Transverse colon (tissue), 4 donors: Measurements from ENCODE around the gene RASSF3. TPM values are rescaled to one million over a fixed set of nuclear protein-coding genes. Genes with fewer than 3 reads are reported as not detected.
"Not testable (repeated sequence)": the region's sequence is repeated elsewhere in the genome, so short reads cannot be mapped to it uniquely, and the experiment has no call there.

Experiments used
- DNase-seq: peaks from one replicate; pipeline ENCODE4 v3.0.0-alpha.2; 2019
- H3K27ac ChIP-seq, 4 donors: fragments of 200-600 bp; sonication (generic); 2 replicates each; pipeline ENCODE4 v1.5.1; 2016 to 2018; ENCODE audit warnings: inconsistent platforms in 4 of 4
- H3K27me3 ChIP-seq: fragments of 200-600 bp; sonication (generic); 2 replicates; pipeline ENCODE4 v1.5.1; 2017; ENCODE audit warnings: inconsistent platforms
- H3K36me3 ChIP-seq, 4 donors: fragments of 200-600 bp; sonication (generic); 2 replicates each; pipeline ENCODE4 v1.5.1; 2017 to 2019; ENCODE audit warnings: inconsistent platforms in 4 of 4
- H3K4me1 ChIP-seq, 4 donors: fragments of 200-600 bp; sonication (generic); 2 replicates each; pipeline ENCODE4 v1.5.1; 2017 to 2020; ENCODE audit warnings: inconsistent platforms in 4 of 4
- H3K4me3 ChIP-seq, 4 donors: fragments of 200-600 bp; sonication (generic); 1 replicate in 1 of 4; 2 replicates in 3 of 4; pipeline versions ENCODE4 v1.5.1 to v1.6.1; 2017 to 2019; ENCODE audit warnings: inconsistent platforms in 4 of 4
- H3K9me3 ChIP-seq, 2 donors: fragments of 200-600 bp; sonication (generic); 2 replicates each; pipeline ENCODE4 v1.5.1; 2017 to 2019; ENCODE audit warnings: inconsistent platforms in 2 of 2
- EP300 ChIP-seq: sonication (generic); formaldehyde crosslinking; IDR thresholded peaks from one replicate; pipeline ENCODE4 v1.6.1; 2017; ENCODE audit warnings: antibody characterized with exemption, low read depth
- POLR2A ChIP-seq: fragments of 450-650 bp; IDR thresholded peaks from one replicate; pipeline ENCODE4 v1.6.1; 2016; ENCODE audit warnings: antibody characterized with exemption, mild to moderate bottlenecking, moderate library complexity
- POLR2AphosphoS5 ChIP-seq, 3 donors: sonication (generic); formaldehyde crosslinking; IDR thresholded peaks; one replicate each; pipeline ENCODE4 v1.6.1; 2016; ENCODE audit warnings: antibody characterized with exemption in 3 of 3
- WGBS, 2 donors: methylation state at CpG; one replicate each; pipeline ENCODE4 v1.1.5; 2018; ENCODE audit warnings: low coverage in 1 of 2; 5-methylcytosine and 5-hydroxymethylcytosine counted together
- in situ Hi-C, 4 donors: fragments of 200-750 bp; cut with MboI; loops; one replicate each; pipeline versions ENCODE4 v1.15.0 to v1.15.1; 2017; ENCODE audit warnings: low sequenced_read_pairs in 3 of 4, low pct_ligation_motif_present in 1 of 4, low pct_unique_long_range_greater_than_20kb in 1 of 4
- intact Hi-C: fragments of 100-400 bp; cut with DNase I; formaldehyde crosslinking; loops from one replicate; pipeline ENCODE4 v1.15.1; 2023; ENCODE audit warnings: low total_unique reads
- total RNA-seq, 4 donors: library from RNA; depleted of rRNA; stranded (reverse); fragments of >200 nt; gene quantifications; one replicate each; pipeline ENCODE4 v1.1.0, GENCODE V29; 2016
- TF ChIP-seq, protein P1 (sequence below), 5 experiments: fragments of 200-600 bp in 3 of 5; fragments of 450-650 bp in 2 of 5; sonication (generic) in 3 of 5; IDR thresholded peaks; 1 replicate in 2 of 5; 2 replicates in 3 of 5; pipeline ENCODE4 v1.5.1; 2016 to 2017; ENCODE audit warnings: antibody characterized with exemption in 5 of 5, inconsistent platforms in 3 of 5, mild to moderate bottlenecking in 2 of 5, moderate library complexity in 1 of 5

The RASSF3 gene
- total RNA-seq, 4 donors from 2014 or later = 41.6 to 83.2 (median 62.5) TPM

DNA sequence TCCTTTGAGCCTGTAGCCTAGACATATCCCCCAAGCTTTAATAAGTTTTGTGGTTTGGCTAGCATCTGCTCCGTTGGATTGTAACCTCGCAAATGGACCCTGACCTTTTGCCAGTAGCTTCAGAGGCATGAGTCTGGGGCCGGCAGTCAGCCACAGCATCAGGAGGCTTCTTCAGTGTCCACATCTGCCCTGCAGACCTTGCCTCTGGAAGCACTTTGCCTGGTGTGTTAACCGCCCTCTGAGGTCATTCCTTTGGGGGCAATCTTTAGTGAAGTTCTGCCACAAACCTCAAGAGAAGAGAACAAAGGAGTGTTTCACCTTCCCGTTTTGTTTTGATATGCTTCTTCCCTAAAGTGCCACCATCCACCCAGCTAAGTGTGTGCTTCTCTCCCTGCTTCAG is 77.5 kb downstream of the RASSF3 start:
- Histone ChIP-seq H3K27ac (peak overlapping the region; percentile 37 to 67 (median 62)), H3K27me3 (no peaks in the 10 kb centered on the region), H3K4me1 (peaks cover 13 to 41% (median 19%) of the 10 kb centered on the region in 4 donors), H3K9me3 (no peaks in the 10 kb centered on the region), H3K4me3 (no peak overlapping the region), H3K36me3 (peaks cover 0 to 9% (median 0%) of the 10 kb centered on the region in 4 donors)
- in situ Hi-C loops = no loop called here
- WGBS, 2 donors = 45% methylated on average over 5 of the region's 5 CpGs; no CpG with 5 or more reads in 1 of the 2 donors
- TF ChIP-seq POLR2AphosphoS5 (IDR thresholded peaks at IDR 0.05) = no peak
- no peak for TF ChIP-seq EP300
- TF ChIP-seq, protein P1, sequence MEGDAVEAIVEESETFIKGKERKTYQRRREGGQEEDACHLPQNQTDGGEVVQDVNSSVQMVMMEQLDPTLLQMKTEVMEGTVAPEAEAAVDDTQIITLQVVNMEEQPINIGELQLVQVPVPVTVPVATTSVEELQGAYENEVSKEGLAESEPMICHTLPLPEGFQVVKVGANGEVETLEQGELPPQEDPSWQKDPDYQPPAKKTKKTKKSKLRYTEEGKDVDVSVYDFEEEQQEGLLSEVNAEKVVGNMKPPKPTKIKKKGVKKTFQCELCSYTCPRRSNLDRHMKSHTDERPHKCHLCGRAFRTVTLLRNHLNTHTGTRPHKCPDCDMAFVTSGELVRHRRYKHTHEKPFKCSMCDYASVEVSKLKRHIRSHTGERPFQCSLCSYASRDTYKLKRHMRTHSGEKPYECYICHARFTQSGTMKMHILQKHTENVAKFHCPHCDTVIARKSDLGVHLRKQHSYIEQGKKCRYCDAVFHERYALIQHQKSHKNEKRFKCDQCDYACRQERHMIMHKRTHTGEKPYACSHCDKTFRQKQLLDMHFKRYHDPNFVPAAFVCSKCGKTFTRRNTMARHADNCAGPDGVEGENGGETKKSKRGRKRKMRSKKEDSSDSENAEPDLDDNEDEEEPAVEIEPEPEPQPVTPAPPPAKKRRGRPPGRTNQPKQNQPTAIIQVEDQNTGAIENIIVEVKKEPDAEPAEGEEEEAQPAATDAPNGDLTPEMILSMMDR (IDR thresholded peaks at IDR 0.05) = no peak
- TF ChIP-seq POLR2A = no peak
- intact Hi-C loops = no loop called here
- no peak for DNase-seq

DNA sequence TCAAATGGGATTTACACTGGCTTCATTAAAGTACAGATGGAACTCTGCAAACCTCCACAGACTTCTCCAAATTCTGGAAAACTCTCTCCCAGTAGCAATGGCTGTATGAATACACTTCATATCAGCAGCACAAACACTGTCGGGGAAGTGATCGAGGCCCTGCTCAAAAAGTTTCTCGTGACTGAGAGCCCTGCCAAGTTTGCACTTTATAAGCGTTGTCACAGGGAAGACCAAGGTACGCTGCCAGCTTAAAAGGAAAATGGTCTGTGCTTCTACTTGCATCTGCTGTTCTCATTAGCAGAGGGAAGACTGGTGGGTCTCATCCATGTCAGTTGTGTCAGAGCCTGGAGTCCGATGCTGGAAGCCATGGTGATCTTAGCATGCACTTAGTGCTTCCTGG is 77.9 kb downstream of the RASSF3 start:
- WGBS, 2 donors = 62% methylated on average over 6 of the region's 6 CpGs; no CpG with 5 or more reads in 1 of the 2 donors

DNA sequence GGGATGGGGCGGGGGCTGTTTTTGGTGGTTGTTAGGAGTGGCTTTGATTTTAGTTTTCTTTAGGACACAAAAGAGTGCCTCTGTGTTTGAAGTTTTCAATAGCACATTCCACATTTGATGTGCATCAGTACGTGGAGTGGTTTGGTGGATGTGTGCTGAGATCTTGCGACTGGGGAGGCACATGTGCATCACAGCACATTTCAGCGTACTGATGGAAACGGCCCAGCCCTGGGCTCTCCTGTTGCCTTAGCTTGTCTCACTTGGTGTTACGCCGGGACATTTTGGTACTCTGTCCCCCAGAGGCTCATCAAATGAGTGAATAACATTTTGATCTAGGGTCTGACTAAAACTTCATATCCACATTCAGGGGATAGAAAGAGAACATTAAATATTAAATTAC is 78.4 kb downstream of the RASSF3 start:
- Histone ChIP-seq H3K4me1 (peaks cover 5 to 32% (median 13%) of the 10 kb centered on the region in 4 donors), H3K4me3 (no peak overlapping the region), H3K27me3 (no peaks in the 10 kb centered on the region), H3K9me3 (no peaks in the 10 kb centered on the region), H3K27ac (peak overlapping the region; percentile 37 to 67 (median 62)), H3K36me3 (peaks cover 0 to 9% (median 0%) of the 10 kb centered on the region in 4 donors)
- intact Hi-C loops (no loop called here), in situ Hi-C loops (no loop called here)
- DNase-seq = no peak
- 76 to 100% methylated on average over 3 to 7 of the region's 7 CpGs for WGBS, 2 donors
- TF ChIP-seq POLR2A (no peak), EP300 (no peak), POLR2AphosphoS5 (IDR thresholded peaks at IDR 0.05) (no peak)
- TF ChIP-seq, protein P1 (IDR thresholded peaks at IDR 0.05) = no peak

More for the DNA sequence above, 77.9 kb downstream of the RASSF3 start:
- TF ChIP-seq POLR2A (no peak), EP300 (no peak), POLR2AphosphoS5 (IDR thresholded peaks at IDR 0.05) (no peak)
- TF ChIP-seq, protein P1 (IDR thresholded peaks at IDR 0.05) = no peak
- intact Hi-C loops (no loop called here), in situ Hi-C loops (no loop called here)
- peaks cover 0 to 9% (median 0%) of the 10 kb centered on the region in 4 donors for H3K36me3 ChIP-seq
- no peak for DNase-seq
- peaks cover 9 to 37% (median 17%) of the 10 kb centered on the region in 4 donors for H3K4me1 ChIP-seq
- peak overlapping the region; percentile 37 to 67 (median 62) for H3K27ac ChIP-seq
- H3K9me3 ChIP-seq = no peaks in the 10 kb centered on the region
- H3K4me3 ChIP-seq = no peak overlapping the region
- no peaks in the 10 kb centered on the region for H3K27me3 ChIP-seq

DNA sequence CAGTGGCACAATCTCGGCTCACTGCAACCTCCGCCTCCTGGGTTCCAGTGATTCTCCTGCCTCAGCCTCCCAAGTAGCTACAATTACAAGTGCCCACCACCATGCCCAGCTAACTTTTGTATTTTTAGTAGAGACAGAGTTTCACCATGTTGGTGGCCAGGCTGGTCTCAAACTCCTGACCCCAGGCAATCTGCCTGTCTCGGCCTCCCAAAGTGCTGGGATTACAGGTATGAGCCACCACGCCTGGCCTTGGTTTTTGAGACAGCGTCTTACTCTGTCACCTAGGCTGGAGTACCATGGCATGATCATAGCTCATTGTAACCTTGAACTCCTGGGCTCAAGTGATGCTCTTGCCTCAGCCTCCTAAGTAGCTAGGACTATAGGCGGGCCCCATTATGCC is 79.9 kb downstream of the RASSF3 start:
- Histone ChIP-seq H3K4me1 (peaks cover 5 to 43% (median 16%) of the 10 kb centered on the region in 4 donors), H3K36me3 (peaks cover 0 to 14% (median 0%) of the 10 kb centered on the region in 4 donors)
- not testable (repeated sequence) for DNase-seq, H3K27ac ChIP-seq, H3K27me3 ChIP-seq, H3K9me3 ChIP-seq, H3K4me3 ChIP-seq
- WGBS, 2 donors = 93 to 100% methylated on average over 2 to 6 of the region's 6 CpGs
- in situ Hi-C loops = loop anchor here in 2 of 4 donors (10.0 kb wide), 2 partner anchors 85 to 135 kb away; no protein-coding TSS in a partner anchor
- intact Hi-C loops = loop anchor here (5.0 kb wide), 1 partner anchor 78 kb away; the partner anchor contains the start of gene RASSF3
